Lower lobe of right lung (tissue), 2 donors: ENCODE data around the gene BYSL. TPM values are rescaled to one million over a fixed set of nuclear protein-coding genes. Genes with fewer than 3 reads are reported as not detected.

Experiments used
- ATAC-seq, 2 donors: fragments of 200-7000 bp; cut with Tn5 transposase; one replicate each; pipeline ENCODE4 v1.9.1; 2020 to 2022; ENCODE audit warnings: mild to moderate bottlenecking in 2 of 2, moderate library complexity in 2 of 2
- DNase-seq: peaks from one replicate; pipeline ENCODE4 v3.0.0-alpha.2; 2020
- H3K27ac ChIP-seq: fragments of 200-600 bp; one replicate; pipeline ENCODE4 v1.8.0; 2022
- H3K27me3 ChIP-seq: fragments of 200-600 bp; one replicate; pipeline ENCODE4 v1.8.0; 2022; ENCODE audit warnings: low read depth
- H3K36me3 ChIP-seq: fragments of 200-600 bp; one replicate; pipeline ENCODE4 v1.8.0; 2022; ENCODE audit warnings: mild to moderate bottlenecking
- H3K4me1 ChIP-seq: fragments of 200-600 bp; one replicate; pipeline ENCODE4 v1.8.0; 2022
- H3K4me3 ChIP-seq: fragments of 200-600 bp; one replicate; pipeline ENCODE4 v1.8.0; 2022; ENCODE audit warnings: mild to moderate bottlenecking
- H3K9me3 ChIP-seq: fragments of 200-600 bp; one replicate; pipeline ENCODE4 v1.8.0; 2022
- CTCF ChIP-seq: fragments of 200-600 bp; IDR thresholded peaks from one replicate; pipeline ENCODE4 v1.8.0; 2022; ENCODE audit warnings: antibody characterized with exemption, mild to moderate bottlenecking
- intact Hi-C: fragments of 100-400 bp; cut with DNase I; formaldehyde crosslinking; loops from one replicate; pipeline ENCODE4 v1.11.0; 2022
- total RNA-seq: library from RNA; stranded (reverse); fragmentation: NEBNext Ultra II Directional; extraction: Animal tissue kit (Norgen Biotek cat#: 25700); gene quantifications from one replicate; pipeline ENCODE4 v1.2.1, GENCODE V29; 2021
- donor health status: DM: no; HTN: yes; CAD: no; lungs with severe emphysema.

Gene BYSL
- total RNA-seq, 1 donor from 2014 or later, result 8.9 TPM

- intact Hi-C loops, result no loop called here
- H3K9me3 ChIP-seq, result no peaks in the 10 kb centered on the region
- H3K4me3 ChIP-seq, result peak overlapping the region; percentile 73
- H3K36me3 ChIP-seq, result peaks cover 6% of the 10 kb centered on the region
- no peak for DNase-seq
- H3K27me3 ChIP-seq, result no peaks in the 10 kb centered on the region
- peak overlapping the region; percentile 97 for H3K27ac ChIP-seq
- peaks cover 34% of the 10 kb centered on the region for H3K4me1 ChIP-seq
- no peak for TF ChIP-seq CTCF
- ATAC-seq, result peak; percentile 40 to 51
Measured at GRCh38 chr6:41921712-41921998, 356 bp downstream of the BYSL start.

DNA sequence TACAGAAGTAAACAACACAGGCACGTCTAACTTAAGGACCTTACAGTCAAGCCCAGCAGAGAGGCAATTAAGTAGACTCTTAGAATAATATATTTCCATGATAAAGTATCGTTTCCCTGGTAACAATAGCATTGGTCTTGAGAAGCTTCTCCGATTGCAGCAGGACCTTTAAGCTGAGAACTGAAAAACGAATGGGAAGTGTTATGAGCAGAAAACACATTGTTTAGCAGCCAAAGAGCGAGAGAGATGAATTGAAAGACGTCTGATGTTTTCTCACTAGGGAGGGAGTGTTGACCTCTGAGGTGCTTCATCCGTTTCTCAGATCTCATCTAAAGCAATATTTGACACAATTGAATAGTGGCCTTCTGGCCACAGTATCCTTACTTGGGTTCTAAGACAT, 855 bp downstream of the BYSL start:
- TF ChIP-seq CTCF, result no peak
- intact Hi-C loops, result no loop called here
- H3K9me3 ChIP-seq, result no peaks in the 10 kb centered on the region
- no peak for ATAC-seq
- no peaks in the 10 kb centered on the region for H3K27me3 ChIP-seq
- H3K4me3 ChIP-seq, result peak overlapping the region; percentile 73
- H3K27ac ChIP-seq, result peak overlapping the region; percentile 97
- no peak for DNase-seq
- H3K4me1 ChIP-seq, result peaks cover 34% of the 10 kb centered on the region
- H3K36me3 ChIP-seq, result peaks cover 10% of the 10 kb centered on the region

- ATAC-seq, result no peak
Measured at GRCh38 chr6:41927253-41927652, 6.0 kb downstream of the BYSL start.

DNA sequence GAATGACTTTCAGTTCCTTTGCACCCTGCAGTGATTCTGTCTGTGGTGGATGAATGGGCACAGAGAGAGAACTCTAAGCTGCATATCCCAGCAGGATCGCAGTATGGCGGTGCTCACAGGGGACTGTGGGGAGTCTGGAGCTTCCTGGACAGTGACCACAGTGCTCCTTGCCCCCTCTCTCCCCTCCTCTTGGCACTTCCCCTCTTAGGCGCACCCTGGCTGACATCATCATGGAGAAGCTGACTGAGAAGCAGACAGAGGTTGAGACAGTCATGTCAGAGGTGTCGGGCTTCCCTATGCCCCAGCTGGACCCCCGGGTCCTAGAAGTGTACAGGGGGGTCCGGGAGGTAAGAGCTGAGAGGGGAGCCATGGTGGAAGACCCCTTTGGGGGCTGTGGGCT, 8.6 kb downstream of the BYSL start:
- intact Hi-C loops, result loop anchor here (10.0 kb wide), 1 partner anchor 115 kb away; no protein-coding TSS in a partner anchor
- ATAC-seq, result peak; percentile 25 to 42

More at GRCh38 chr6:41927253-41927652, 6.0 kb downstream of the BYSL start:
- Histone ChIP-seq H3K27ac (no peak overlapping the region), H3K27me3 (no peaks in the 10 kb centered on the region), H3K4me1 (peaks cover 21% of the 10 kb centered on the region), H3K36me3 (peaks cover 61% of the 10 kb centered on the region), H3K9me3 (no peaks in the 10 kb centered on the region), H3K4me3 (no peak overlapping the region)
- TF ChIP-seq CTCF, result no peak
- no peak for DNase-seq
- intact Hi-C loops, result no loop called here

DNA sequence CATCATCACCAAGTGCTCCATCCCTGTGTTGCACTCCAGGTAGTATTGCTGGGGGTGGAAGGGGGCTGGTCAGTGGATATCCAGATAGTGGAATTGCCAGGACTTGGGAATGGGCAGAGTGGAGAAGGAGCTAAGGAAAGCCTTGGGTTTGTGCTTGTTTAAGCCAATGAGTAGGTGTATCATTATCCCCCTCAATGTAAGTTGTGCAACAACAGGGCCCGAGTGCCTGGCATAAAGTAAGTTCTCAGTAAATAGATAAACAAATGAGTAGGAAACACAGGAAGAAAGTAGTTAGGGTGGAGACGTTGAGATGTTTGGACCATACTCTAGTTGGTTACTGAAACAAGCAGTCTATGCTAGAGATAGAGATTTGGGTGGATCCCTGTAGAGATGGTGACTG, 10.5 kb downstream of the BYSL start:
- Histone ChIP-seq H3K4me1 (peaks cover 26% of the 10 kb centered on the region), H3K36me3 (peaks cover 98% of the 10 kb centered on the region), H3K4me3 (no peak overlapping the region), H3K27ac (no peak overlapping the region), H3K27me3 (no peaks in the 10 kb centered on the region), H3K9me3 (no peaks in the 10 kb centered on the region)
- no peak for ATAC-seq
- no peak for DNase-seq
- intact Hi-C loops, result loop anchor here (10.0 kb wide), 1 partner anchor 113 kb away; no protein-coding TSS in a partner anchor
- TF ChIP-seq CTCF, result no peak

More for the DNA sequence above, 8.6 kb downstream of the BYSL start:
- no peak for DNase-seq
- H3K4me3 ChIP-seq, result no peak overlapping the region
- peaks cover 87% of the 10 kb centered on the region for H3K36me3 ChIP-seq
- TF ChIP-seq CTCF, result no peak
- no peak overlapping the region for H3K27ac ChIP-seq
- no peaks in the 10 kb centered on the region for H3K27me3 ChIP-seq
- peaks cover 9% of the 10 kb centered on the region for H3K4me1 ChIP-seq
- no peaks in the 10 kb centered on the region for H3K9me3 ChIP-seq

DNA sequence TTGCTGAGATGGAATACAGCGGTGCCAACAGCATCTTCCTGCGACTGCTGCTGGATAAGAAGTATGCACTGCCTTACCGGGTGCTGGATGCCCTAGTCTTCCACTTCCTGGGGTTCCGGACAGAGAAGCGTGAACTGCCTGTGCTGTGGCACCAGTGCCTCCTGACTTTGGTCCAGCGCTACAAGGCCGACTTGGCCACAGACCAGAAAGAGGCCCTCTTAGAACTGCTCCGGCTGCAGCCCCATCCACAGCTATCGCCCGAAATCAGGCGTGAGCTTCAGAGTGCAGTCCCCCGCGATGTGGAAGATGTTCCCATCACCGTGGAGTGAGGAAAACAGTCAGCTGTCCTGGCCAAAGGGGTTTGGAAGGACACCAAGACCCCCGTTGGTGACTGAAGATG, 11.1 kb downstream of the BYSL start:
- DNase-seq (no peak), ATAC-seq (no peak)
- no peak for TF ChIP-seq CTCF
- Histone ChIP-seq H3K36me3 (peaks cover 97% of the 10 kb centered on the region), H3K4me3 (no peak overlapping the region), H3K4me1 (peaks cover 32% of the 10 kb centered on the region), H3K9me3 (no peaks in the 10 kb centered on the region), H3K27ac (no peak overlapping the region), H3K27me3 (no peaks in the 10 kb centered on the region)
- intact Hi-C loops, result loop anchor here (10.0 kb wide), 1 partner anchor 112 kb away; no protein-coding TSS in a partner anchor
